Measurements from ENCODE around the gene OR1D2. TPM values are rescaled to one million over a fixed set of nuclear protein-coding genes. Genes with fewer than 3 reads are reported as not detected.

OR1D2 gene
- total RNA-seq, 2 donors from 2014 or later = not detected

Other genes starting within 250 kb of the OR1D2 start
- gene OR1D5, start 40.8 kb downstream of the OR1D2 start, total RNA-seq = not detected
- not detected for gene OR1G1, start 23.1 kb upstream of the OR1D2 start, total RNA-seq
- gene OR1A2, start 93.1 kb upstream of the OR1D2 start, total RNA-seq = not detected
- gene OR1A1, start 103.2 kb upstream of the OR1D2 start, total RNA-seq = not detected
- gene OR3A1, start 193.9 kb upstream of the OR1D2 start, total RNA-seq = not detected